HG02642 (cell line): Measurements from ENCODE around the gene SHROOM2.

ENCODE experiments used
- ATAC-seq: cut with Tn5 transposase; IDR thresholded peaks from one replicate; pipeline ENCODE4 v1.9.1; 2021; ENCODE audit warnings: mild to moderate bottlenecking; ENCODE audit not compliant: unreplicated experiment, poor library complexity

Gene SHROOM2

DNA sequence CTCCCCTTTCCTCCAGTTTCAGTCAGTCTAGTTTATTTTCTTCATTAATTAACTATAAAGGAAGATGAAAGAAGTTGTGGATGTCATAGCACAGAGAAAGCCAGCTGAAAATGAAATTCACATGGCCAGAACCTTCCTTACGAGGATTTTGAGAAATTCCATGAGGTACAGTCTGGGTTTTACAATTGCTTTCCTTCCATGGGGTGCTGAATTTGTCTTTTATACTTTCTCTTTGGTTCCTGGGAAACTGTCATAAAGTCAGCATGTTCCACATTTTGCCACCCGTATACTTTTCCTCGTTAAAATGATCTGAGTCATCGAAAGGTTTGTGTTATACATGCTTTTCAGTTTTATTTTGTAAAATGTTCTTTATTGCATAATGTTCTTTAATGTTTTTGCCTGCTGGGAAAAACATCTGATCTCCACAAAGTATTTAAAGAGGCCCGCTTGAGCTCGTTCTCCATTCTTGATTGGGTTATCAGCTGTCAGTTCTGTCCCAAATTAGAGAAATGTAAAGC lies 102.8 kb downstream of the SHROOM2 start:
- ATAC-seq = no peak

DNA sequence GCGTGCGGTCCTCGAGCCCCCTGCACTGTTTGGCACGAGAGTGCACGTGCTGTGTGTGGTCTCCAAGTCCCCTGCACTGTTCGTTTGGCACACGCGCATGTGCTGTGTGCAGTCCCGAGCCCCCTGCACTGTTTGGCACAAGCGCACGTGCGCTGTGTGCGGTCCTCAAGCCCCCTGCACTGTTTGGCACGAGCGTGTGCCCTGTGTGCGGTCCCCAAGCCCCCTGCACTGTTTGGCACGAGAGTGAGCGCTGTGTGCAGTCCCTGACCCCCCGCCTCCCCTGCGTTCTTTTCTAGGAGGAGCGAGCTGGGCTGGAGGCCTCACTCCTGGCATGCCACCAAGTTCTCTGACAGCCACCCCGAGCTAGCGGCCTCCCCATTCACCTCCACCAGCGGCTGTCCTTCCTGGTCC lies 104.5 kb downstream of the SHROOM2 start:
- no peak for ATAC-seq

DNA sequence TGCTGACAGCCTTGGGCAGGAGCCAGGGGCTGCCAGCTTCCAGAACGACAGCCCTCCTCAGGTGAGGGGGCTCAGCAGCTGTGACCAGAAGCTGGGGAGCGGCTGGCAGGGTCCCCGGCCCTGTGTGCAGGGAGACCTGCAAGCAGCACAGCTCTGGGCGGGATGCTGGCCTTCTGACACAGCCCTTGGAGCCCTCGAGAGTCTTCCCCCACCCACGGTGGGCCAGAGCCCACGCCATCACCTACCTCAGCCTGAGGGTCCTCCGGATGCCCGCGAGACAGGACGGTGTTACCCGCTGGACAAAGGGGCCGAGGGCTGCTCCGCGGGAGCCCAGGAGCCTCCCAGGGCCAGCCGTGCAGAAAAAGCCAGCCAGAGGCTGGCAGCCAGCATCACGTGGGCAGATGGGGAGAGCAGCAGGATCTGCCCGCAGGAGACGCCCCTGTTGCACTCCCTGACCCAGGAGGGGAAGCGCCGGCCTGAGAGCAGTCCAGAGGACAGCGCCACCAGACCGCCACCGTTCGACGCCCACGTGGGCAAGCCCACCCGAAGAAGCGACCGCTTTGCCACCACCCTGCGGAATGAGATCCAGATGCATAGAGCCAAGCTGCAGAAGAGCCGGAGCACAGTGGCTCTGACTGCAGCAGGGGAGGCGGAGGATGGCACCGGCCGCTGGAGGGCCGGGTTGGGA lies 109.1 kb downstream of the SHROOM2 start:
- ATAC-seq = no peak

DNA sequence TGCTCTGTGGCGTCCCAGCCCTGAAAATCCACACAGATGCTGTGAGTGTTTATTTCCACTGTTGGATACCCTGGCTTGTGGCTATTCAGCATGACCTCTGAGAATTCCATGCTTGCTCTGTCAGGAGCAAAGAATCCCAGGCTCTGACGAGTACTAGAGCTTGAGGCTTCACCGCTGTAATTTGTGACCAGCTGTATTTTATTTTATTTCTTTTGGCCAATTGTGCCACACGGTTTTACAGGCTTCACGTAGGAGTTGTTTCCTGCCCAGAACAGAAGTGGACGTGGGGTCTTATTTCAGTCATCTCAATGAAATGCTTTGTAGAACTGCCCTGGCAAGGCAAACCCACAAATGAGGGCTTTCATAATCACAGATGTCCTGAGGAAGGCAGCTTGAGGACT lies 111.5 kb downstream of the SHROOM2 start:
- ATAC-seq = no peak

DNA sequence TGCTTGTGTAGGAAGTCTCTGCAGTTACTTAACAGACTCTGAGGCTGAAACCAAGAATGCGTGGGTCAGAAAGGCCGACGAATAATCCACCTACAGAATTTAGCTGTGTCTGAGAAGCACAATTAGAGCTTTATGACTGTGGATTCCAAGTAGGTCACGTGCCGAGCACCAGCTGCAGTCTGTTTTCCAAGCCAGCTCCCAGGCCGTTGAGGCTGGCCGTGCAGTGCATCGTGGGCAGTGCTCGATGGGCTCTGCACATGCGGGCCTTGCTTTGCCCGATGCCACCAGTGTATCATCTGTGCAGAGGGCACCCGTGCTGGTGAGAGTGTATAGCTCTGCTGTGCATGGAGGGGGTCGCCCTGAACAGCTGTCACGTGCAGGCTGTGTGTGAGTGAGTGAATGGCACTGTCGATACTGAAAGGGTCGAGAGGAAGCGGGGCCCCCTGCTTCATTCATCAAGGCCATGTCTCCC lies 113.4 kb downstream of the SHROOM2 start:
- no peak for ATAC-seq

DNA sequence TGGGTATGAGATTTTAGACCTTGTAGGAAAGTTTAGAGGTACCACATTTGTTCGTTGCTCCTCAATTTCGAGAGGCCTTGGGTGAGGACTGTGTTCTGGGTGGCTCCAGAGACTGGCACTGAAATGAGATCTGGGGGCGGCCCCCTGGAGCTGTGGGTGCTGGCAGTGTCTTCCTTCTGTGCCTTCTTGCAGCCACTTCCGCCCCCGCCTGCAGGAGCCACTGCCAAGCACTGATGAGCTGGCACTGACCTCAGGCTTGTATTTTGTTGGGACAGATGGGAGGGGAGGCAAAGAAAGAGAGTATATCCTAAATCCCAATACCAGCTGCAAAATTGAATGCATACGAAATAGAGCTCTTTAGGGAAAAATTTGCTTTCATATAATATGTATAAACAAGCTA lies 116.4 kb downstream of the SHROOM2 start:
- no peak for ATAC-seq

DNA sequence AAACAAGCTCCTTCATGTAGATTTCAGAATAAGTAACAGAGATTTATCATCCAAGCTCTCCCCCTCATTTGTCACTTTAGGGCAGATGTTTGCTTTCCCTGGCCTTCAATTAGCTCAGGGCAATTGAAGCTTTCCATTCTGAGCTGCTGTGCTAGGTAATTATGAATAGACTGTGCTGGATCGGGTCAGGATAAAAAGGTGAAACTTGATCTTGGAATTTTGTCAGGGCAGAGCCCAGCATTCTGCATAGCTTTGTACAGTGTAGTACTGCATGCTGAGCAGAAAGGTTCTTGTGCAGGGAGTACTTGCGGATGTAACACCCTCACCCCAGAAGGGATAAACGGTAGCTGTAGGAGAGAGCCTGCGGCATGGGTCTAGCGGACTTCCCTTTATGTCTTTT lies 116.9 kb downstream of the SHROOM2 start:
- ATAC-seq = no peak

DNA sequence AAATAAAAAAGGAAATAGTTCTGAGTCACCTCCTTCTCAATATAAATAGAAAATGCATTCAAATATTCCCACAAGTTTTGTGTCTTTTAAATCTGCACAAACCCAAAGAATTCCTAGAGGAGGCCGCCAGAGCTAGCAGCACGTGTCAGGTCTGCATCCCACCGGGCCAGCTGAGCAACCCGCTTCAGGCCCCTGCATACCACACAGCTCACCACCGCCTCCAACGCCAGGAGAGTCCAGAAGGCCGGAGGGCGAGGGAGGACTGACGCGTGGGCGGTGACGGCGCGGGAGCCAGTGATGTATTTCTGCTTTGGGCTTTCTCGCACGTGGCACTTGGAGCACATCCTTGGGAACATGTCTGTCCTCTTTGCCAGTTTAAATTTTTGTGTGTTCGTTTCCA lies 119.1 kb downstream of the SHROOM2 start:
- no peak for ATAC-seq

DNA sequence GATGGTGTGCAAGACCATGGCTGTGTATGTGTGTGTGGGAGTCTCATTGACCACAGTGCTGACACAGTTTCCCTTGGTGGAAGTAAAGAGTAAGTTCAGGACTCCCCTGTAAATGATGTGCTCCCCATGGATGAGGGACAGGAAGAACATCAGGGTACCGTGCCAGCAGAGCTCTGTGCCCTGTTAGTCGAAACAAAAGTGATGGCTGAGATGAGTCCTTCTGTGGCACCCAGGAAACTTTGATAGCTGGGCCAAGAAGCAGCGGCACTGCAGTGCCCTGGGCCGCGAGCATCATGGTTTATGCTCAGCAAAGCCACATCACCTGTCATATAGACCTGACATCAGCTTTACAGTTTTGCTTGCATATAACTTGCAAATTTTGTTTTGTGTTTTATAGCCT lies 119.5 kb downstream of the SHROOM2 start:
- no peak for ATAC-seq

DNA sequence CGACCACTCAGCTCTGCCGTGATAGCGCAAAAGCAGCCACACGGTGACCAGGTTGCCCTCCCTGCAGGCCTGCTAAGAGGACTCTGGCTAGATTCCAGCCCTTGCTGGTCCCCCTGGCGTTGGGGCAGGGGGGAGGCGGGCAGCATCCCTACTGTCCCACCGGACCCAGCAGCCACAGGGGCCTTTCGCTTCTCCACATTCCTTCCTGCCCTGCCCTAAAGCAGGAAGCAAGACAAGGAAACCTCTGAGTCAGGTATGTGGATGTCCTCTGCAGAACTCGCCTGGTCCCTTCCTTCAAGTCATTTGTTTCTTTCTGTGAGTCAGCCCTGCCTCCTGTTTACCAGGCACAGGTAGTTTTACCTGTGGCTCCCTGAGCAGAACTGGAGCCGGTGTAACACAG lies 120.7 kb downstream of the SHROOM2 start:
- ATAC-seq = no peak

DNA sequence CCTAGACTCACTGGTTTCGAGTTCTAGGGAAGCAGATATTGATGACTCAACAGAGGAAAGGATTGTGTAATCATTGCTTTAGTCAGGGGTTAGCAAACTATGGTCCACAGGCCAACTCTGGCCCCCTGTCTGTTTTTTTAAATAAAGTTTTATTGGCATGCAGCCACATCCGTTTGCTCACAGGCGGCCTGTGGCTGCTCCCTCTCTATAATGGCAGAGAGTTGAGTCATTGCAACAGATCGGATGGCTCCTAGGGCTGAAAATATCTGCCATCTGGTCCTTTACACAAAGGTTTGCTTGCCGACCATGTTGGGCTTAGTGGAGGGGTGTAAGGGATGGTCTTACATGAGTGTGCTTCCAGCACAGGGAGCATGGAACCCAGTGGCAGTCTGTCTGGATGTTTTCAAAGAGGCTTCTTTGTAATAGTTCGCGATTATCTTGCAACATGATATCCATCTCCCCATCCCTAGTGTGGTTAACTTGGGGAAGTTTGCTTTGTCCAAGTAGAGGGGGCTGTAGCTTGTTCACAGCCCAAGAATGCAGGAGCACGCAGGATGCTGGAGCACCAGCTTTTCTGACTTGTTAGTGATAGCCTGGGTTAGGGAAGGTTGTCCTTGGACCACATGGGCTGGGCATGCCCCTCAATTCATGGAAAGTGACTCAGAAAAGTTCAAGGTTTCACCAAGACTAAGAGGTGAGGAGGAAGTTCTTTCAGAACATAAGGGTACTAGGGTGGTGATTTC lies 121.6 kb downstream of the SHROOM2 start:
- ATAC-seq = no peak

DNA sequence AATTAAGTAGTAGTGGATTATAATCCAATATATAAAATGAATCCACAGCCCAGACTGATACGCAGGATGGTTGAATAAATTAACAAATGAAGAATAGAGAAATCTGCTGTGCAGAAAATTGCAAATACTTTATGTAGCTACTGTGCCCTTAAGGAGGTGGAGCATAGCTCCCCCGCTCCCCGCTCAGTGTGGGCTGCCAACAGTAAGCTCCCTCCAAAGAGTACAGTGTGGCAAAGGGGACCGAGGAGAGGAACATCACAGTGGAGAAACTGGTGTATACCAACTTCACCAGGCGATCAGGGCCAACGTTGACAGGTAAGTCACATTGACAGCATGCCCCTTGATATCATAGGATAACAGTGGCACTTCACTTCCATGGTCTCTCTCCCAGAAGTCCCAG lies 123.0 kb downstream of the SHROOM2 start:
- no peak for ATAC-seq

DNA sequence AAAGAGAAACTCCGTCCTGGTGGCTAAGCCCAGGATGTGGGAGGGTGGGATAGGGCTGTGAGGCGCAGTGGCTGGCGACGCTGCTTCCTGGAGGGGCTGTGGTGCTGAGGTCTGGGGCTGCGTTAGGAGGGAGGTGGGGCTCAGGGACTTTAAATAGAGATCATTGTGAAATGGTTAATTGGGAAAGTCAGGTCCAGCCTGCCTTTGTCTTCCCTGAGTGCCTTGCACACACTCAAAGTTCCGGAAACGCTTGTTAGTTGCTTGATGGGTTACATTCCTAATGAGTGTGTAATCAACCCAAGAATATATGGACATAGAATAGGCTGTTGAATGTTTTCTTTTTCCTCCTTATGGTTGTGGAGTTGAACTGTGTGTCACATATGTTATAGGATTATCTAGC lies 125.3 kb downstream of the SHROOM2 start:
- no peak for ATAC-seq

DNA sequence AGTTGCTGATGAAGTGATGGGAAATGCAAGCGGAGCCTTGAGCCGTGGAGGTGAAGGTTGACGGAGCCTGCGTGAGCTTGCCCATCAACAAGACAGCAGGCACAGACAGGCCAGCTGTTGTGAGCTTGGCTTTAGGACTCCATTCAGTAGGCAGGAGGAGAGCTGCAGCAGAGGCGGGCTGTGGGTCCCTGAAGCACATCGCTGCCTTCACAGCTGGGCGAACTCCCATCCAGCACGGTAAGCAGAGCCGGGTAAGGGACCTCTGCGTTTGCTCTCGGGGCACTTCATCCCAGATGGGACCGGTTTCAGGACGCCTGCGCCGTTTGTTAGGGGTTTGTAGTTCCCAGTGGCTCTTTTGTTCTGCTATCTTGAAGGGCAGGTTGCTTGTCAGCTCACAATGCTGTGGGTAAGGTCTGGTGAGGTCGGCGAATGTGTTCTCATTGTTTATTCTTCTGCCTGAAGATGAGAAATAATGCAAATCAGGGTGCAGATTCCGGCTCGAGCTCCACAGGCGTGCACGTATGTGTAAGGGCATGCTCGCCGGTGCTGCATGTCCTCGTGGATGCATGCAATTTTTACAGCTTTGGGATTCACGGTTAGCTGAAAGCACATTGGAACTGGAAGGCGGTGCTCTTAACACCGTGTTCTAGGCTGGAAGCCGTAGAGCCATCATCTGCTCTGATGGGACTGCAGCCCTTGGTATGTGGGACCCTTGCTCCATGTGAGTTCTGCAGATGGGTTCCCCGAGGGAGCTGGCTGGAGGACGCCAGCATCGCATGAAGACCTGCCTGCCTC lies 126.3 kb downstream of the SHROOM2 start:
- ATAC-seq = no peak

DNA sequence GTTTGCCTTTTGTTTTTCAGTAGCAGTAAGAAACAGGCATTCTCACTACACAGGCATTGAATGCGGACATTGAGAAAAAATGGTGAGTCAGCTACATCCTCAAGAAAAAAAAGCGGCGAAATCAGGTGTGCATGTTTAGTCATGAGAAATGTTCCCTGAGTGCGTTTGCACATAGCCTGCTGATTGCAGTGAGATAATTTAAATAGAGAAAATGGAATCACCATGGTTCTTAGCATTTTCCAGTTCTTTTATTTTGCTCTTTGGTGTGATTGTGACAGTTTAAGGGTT lies 126.9 kb downstream of the SHROOM2 start:
- ATAC-seq = no peak

DNA sequence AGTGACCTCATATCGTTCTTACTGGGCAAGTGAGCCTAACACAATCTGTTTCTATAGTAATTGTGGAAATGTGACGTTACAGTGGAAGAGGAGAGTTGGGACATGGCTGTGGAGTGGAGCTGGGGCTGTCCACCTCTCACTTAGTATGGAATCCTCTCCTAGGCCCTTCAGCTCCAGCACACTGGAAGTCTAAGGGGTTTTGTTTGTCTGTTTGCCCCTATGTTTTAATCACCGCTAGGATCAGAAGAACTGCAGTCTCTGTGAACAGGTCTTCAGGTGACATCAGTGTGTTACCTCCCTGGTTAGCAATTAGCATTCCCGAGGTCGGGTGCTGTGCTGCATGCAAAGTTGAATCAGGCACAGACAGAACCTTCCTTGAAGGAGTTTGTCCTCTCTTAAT lies 131.6 kb downstream of the SHROOM2 start:
- ATAC-seq = no peak

DNA sequence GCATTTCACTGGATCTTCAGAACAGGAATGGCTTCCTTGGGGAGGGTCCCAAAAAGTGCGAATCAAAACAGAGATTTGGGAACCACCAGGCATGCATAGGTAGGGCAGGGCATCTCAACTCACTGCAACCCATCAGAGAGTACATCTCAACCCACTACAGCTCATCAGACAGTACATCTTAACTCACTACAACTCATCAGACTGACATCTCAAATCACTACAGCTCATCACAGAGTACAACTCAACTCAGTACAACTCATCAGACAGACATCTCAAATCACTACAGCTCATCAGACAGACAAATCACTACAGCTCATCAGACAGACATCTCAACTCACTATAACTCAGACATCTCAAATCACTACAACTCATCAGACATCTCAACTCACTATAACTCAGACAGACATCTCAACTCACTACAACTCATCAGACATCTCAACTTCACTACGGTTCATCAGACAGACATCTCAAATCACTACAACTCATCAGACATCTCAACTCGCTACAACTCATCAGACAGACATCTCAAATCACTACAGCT lies 133.5 kb downstream of the SHROOM2 start:
- ATAC-seq = no peak

DNA sequence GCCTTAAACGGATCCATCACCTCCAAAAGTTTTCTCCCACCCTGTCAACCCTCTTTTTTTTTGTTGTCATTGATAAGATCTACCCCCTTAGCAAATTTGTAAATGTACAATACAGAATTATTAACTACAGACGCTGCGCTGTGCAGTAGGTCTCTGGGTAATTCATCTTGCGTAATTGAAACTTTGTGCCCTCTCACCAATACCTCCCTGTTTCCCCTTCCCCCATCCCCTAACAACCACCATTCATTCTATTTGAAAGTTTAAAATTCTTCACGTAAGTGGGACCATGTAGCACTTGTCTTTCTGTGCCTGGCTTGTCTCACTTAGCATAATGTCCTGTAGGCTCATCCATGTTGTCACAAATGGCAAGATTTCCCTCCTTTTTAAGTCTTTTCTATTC lies 135.2 kb downstream of the SHROOM2 start:
- ATAC-seq = no peak

DNA sequence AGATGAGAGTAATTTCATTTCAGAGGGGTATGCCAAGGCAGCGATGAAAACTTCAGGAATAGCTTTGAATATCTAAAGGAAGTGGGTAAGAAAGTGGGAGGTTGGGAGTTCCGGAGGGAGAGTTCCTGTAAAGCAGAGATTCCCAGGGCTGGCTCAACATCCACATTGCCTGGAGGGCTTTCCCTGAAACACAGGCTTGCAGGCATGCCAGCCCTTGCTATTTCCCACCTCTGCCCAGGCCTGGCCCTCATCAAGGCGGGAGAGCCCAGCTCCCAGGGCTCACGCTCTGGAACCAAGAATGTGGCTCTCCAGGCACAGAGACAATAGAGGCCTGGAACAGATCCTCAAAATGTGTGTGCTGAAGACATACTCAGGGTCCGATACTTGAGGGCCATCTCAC lies 137.1 kb downstream of the SHROOM2 start:
- ATAC-seq = no peak

DNA sequence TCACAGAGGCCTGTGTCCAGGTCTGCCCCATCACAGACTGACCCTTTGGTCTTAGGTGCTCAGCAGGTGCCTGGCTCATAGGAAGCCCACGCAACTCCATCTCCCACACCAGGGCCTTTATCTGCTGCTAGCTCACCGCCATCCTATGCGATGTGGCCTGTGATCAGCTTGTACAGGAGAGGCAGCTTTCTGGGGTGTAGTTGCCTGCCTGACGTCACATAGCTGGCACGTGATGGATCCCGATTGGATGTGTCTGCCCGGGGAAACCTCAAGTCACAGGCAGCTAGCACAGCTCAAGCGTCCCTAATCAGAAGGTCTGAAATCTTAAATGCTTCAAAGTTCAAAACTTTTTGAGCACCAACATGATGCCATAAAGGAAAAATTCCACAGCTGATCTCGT lies 139.8 kb downstream of the SHROOM2 start:
- ATAC-seq = no peak
